Stimulated activated CD8-positive, alpha-beta memory T cell treated with anti-CD3 and anti-CD28 coated beads, Interleukin-4, amount 100 ng/mL, for 24 hours (primary cell): ENCODE measurements around the gene DTNA.

Source experiments
- DNase-seq: peaks from one replicate; pipeline ENCODE4 v3.0.0-alpha.2; 2020; ENCODE audit warnings: low read depth

The DTNA gene

GRCh38 chr18:34807106-34807796, 97.2 kb downstream of the DTNA start:
- no peak for DNase-seq

DNA sequence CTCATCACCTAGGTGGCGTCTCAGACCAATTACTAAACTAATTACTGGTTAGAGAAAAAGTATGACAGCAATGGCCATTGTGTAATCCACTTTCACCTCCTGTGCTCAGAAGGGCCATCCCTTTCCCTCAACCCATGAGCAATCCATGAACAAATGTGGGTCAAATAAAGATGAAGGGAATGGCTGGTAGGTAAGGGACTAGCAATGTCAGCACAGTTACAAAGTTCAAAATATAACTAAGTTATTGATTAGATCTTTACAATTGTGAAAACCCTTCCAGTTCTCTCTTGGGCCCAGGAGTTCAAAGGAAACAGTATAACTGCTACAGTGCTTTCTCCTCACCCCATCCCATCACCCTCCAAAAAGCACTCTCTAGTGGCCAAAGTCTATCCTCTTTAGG, 98.3 kb downstream of the DTNA start:
- DNase-seq = no peak

DNA sequence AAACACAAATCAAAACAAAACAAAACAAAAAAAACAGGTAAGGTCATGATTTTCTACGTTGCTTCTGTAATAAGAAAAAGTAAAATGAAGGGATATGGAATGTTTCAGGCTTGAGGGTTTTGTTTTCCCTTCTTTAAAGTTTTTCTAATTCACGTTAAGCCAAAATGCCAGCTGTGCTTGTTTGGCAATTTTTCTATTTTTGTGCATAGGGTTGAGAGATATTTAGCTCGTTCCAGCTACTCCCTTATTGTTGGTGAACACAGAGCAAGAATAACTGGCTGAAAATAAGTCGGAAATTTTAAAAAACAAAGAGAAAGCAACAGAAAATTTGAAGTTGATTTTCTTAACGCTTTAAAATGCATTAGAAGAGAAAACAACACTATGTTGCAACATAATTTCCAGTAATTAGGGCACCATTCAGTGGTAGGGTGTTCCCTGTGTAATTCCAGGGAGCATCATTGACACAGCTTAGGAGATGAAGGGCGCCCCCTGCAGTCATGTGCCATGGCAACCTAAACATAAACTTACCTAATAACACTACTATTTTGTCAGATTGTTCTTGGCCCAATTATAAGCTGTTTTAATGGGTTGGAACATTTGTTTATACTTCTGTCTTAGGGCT, 99.5 kb downstream of the DTNA start:
- no peak for DNase-seq

DNA sequence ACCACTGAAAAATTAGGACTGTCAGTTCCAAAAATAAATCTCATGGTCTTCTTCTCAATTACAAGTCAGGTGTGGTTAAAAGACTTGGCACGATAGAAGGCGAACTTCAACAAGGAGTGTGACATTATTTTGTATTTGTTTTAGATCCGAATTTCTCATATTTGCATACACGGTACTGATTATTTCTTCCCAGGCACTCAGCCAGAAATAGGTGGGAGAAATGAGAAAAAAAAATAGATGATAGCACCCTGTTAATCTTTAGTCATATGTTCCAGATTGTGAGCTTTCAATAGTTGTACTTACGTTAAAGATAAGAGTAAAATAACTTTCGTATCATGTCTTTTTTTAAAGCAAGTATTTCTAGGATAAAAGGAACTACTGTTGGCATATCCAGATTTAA, 106.1 kb downstream of the DTNA start:
- DNase-seq = no peak

GRCh38 chr18:34817636-34818035, 107.5 kb downstream of the DTNA start:
- no peak for DNase-seq

DNA sequence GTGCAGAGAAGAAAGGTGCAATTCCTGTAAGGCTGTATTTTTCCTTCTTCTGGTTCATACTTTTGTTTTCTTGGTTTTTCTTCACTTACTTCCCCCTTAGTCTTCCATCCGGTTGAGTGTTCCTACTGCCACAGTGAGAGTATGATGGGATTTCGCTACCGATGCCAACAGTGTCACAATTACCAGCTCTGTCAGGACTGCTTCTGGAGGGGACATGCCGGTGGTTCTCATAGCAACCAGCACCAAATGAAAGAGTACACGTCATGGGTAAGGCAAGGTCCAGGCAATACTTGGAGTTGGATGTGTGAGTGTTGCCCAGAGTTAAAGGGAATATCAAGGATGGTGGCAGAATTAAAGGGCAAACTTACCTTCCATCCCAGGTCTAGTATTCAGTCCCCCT, 108.0 kb downstream of the DTNA start:
- no peak for DNase-seq

GRCh38 chr18:34820360-34821065, 110.4 kb downstream of the DTNA start:
- DNase-seq = no peak

DNA sequence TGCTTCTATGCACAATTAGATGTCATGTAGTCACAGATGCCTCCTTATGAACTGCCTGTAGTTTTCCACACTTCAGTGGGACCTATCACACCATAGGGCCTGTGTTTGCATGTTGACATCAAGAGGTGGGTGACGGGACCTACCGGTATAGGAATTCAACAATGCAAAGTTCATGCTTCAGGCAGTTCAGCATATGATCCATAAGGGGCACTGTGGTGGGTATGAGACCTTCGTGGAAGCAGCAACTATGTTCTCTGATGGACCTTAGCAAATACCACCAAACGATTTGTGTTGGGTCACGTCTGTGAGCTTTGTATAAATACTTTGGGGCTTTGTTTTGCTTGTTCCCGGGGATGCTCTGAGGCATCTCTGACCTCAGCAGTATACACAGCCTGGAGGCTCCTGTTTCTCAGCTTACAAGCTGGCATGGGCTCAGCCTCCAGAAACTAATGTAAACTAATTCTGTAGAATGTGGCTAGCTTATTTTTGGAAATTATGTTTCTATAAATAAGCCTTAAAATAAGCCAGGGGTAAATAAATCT, 111.6 kb downstream of the DTNA start:
- DNase-seq = no peak

GRCh38 chr18:34828093-34828492, 118.0 kb downstream of the DTNA start:
- no peak for DNase-seq

DNA sequence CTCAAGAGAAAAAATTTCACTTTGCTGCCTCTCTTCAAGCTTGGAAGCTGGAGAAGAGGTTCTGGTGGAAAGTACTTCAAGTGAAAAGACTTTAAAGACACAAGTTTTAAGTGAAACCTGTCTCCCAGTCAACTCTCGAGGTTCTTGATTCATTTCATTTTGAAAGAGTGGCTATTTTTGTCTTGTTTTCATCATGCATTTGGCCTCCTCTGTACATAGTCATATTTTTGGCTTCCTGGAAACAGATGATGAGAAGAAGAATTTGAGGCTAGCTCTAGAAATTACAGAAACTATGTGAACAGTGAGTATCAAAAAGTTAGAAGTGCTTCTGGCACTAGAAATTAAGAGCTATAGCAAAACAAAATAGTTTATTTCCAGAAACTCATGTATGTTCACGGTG, 124.8 kb downstream of the DTNA start:
- no peak for DNase-seq

DNA sequence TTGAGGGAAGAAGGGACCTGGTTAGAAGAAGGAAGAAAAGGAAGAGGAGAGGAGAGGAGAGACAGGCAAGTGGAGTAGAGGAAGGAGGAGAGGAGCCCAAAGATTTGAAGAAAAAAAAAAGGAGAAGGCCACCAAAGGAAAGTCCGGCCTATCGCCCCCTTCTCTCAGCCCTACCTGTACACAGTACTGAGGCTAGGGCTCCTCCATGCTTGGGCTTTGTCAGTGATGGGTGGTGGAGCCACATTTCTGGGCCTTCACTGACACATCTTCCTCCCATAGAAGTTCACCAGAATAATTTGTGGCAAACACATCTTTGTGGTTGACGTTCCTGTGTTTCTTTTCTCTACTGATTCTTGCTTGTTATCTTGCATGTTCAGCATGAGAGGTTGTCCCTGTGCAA, 125.4 kb downstream of the DTNA start:
- DNase-seq = no peak

DNA sequence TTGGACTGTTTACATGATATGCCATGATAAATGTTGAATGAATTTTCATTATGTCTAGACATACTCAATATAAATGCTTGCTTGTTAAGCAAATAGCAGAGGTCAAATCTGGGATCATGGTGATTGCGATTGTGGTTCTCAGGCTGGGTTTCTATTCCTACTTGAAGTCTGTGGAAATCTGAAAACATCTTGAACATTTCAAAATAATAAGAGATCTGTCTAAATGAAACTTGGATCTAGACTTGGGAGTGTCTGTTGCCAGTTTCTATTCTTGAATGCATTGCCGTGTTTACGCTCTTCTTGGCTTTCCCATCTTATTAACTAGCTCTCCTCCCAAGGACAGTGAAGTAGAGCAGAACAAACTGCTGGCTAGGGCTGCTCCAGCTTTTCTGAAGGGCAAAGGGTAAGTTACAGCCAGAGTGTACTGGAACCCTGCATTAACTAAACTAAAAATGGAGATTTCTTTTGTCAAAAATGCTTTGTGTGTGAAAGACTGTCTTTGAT, 127.7 kb downstream of the DTNA start:
- no peak for DNase-seq

DNA sequence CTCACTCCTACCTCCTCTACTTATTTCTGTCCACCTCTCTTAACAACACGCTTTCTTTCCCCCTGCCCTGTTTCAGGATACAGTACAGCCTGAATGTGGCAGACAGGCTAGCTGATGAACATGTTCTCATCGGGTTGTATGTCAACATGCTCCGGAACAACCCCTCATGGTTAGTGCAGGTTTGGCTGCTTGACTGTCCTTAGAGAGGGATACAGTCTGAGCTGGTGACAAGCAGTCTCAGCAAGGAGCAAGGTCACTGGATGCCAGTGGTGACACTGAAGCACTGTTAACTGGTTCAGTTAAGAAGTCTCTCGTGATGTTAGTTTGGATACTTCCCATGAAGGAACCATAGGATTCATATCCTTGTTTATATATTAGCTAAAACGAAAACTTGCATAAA, 128.6 kb downstream of the DTNA start:
- DNase-seq = no peak

GRCh38 chr18:34840256-34840826, 130.2 kb downstream of the DTNA start:
- DNase-seq = no peak

DNA sequence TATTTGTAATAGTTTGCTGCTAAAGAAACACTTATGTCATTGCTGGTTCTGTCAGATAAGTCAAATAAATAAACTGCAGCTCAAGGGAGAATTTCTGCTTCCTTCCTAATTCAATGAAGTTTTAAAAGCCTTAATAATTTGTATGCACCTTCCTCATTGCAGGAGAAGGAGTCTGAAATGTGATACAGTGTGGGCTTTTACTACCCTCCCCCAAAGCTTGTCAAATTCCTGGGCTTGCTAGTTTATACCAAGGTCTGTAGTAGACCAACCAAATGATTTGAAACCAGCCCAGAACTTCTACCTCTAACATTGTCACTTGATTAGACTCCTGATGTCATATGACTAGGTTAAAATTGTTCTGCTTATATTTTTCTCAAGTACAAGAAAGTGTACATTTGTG, 131.8 kb downstream of the DTNA start:
- DNase-seq = no peak

GRCh38 chr18:34844072-34844471, 134.0 kb downstream of the DTNA start:
- no peak for DNase-seq

DNA sequence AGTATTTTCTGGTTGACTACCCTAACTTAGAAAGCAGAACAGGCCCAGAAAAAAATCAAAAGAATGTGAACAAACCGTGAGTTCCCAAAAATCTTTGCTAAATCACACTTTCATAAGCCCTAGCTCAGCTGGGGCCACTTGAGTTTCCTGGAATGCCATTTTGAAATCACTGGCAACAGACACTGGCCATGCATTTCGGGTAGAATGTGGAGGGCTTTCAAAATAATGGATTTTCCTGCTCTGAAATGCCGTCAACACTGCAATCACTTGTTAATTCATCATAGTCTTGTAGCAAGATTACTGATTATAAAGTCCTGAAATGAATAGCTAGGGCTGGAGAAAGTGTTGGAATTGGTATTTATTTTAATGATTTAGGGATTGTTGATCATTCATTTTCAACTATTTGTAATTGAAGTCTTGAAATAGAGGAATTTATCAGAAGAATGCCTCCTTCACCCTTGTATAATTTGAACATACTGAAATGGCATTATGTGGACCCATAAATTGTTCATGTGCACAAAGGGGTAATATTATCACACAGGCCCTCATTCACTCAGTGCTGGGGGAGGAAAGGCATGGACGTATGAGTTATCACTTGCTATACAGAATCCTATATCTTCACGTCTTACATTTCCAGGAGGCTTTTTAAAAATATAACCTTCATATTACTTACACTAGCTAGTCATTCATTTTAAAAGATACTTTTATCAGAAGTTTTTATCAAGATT, 134.8 kb downstream of the DTNA start:
- no peak for DNase-seq

DNA sequence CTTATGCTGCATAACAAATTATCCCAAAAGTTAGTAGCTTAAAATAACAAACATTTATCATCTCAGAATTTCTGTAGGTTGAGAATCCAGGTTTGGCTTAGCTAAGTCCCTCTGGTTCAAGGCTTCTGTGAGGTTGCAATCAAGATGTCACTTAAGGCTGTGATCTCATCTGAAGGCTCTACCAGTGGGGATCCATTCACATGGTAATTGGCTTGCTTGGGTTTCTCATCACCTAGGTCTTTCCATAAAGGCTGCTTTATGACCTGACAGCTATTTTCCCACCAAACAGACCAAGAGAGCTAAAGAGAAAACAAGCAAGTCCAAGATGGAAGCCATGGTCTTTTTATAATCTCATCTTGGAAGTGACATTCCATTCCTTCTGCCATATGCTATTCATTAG, 137.3 kb downstream of the DTNA start:
- DNase-seq = no peak

- DNase-seq = no peak
Observed at GRCh38 chr18:34848156-34848555, 138.1 kb downstream of the DTNA start.

DNA sequence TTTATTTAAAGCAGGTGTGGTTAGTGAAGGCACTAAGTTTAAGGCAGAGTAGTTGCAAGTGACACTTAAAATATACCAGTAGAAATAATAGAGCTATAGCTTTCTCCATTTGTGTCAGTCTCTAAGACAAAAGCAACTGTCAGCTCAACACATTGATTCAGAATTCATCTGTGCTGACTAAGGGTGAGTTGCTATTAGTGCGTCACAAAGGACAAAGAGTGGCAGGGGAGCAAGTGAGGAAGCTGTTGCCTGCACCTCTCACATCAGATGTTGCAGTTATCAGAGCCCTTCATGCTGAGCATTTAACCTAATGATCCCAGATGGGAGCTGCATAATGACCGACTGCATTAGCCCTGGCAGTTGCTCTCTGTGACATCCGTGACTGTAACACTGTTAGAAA, 138.6 kb downstream of the DTNA start:
- no peak for DNase-seq

GRCh38 chr18:34857320-34857719, 147.2 kb downstream of the DTNA start:
- DNase-seq = no peak

GRCh38 chr18:34858188-34858587, 148.1 kb downstream of the DTNA start:
- no peak for DNase-seq
